CD14-positive monocyte (primary cell): ENCODE data around the gene AP2M1. TPM values are rescaled to one million over a fixed set of nuclear protein-coding genes. Genes with fewer than 3 reads are reported as not detected.

Experiments used
- DNase-seq, 3 donors: peaks; one replicate each; pipeline ENCODE4 v3.0.0-alpha.2; 2011 to 2022
- H2AFZ ChIP-seq: 2 replicates; pipeline ENCODE4 v1.6.0; 2012; ENCODE audit warnings: mild to moderate bottlenecking, low read depth, low read length, inconsistent platforms; ENCODE audit not compliant: insufficient read depth, poor library complexity, severe bottlenecking
- H3K27ac ChIP-seq, 2 donors: 1 replicate in 1 of 2; 2 replicates in 1 of 2; pipeline ENCODE4 v1.5.1; 2012 to 2013; ENCODE audit warnings: low read length in 2 of 2, control low read depth in 1 of 2, inconsistent platforms in 1 of 2, low read depth in 1 of 2, mild to moderate bottlenecking in 1 of 2
- H3K27me3 ChIP-seq, 2 donors: one replicate each; pipeline versions ENCODE4 v1.6.0 to v1.6.1; 2011 to 2013; ENCODE audit warnings: low read length in 2 of 2; ENCODE audit not compliant: control insufficient read depth in 2 of 2, insufficient read depth in 2 of 2
- H3K36me3 ChIP-seq, 2 donors: replicated peaks in 1 of 2; 1 replicate in 1 of 2; 2 replicates in 1 of 2; pipeline versions ENCODE4 v1.5.1 to v1.6.1; 2012 to 2013; ENCODE audit warnings: low read length in 2 of 2, control low read depth in 1 of 2, inconsistent platforms in 1 of 2, mild to moderate bottlenecking in 1 of 2; ENCODE audit not compliant: insufficient read depth in 2 of 2, control insufficient read depth in 1 of 2
- H3K4me1 ChIP-seq, 2 donors: 1 replicate in 1 of 2; 2 replicates in 1 of 2; pipeline versions ENCODE4 v1.5.1 to v1.6.1; 2012 to 2013; ENCODE audit warnings: low read length in 2 of 2, control low read depth in 1 of 2, inconsistent platforms in 1 of 2, mild to moderate bottlenecking in 1 of 2, moderate library complexity in 1 of 2; ENCODE audit not compliant: insufficient read depth in 2 of 2, control insufficient read depth in 1 of 2
- H3K4me2 ChIP-seq: replicated peaks from 2 replicates; pipeline ENCODE3; 2012; ENCODE audit warnings: low read length, moderate library complexity, mild to moderate bottlenecking; ENCODE audit not compliant: poor library complexity, severe bottlenecking; ENCODE audit errors: extremely low read depth
- H3K4me3 ChIP-seq, 3 experiments: fragments of 200-600 bp in 1 of 3; sonication (generic) in 1 of 3; replicated peaks in 1 of 3; 1 replicate in 2 of 3; 2 replicates in 1 of 3; pipeline ENCODE4 v1.5.1; 2011 to 2013; ENCODE audit warnings: low read length in 3 of 3, mild to moderate bottlenecking in 3 of 3, control low read depth in 2 of 3, low read depth in 2 of 3, inconsistent platforms in 1 of 3, moderate library complexity in 1 of 3
- H3K79me2 ChIP-seq: 2 replicates; pipeline ENCODE4 v1.6.0; 2012; ENCODE audit warnings: mild to moderate bottlenecking, control low read depth, inconsistent platforms, low read length, moderate library complexity; ENCODE audit not compliant: insufficient read depth
- H3K9ac ChIP-seq: 2 replicates; pipeline ENCODE4 v1.6.0; 2017; ENCODE audit warnings: low read length, mild to moderate bottlenecking; ENCODE audit not compliant: insufficient read depth, poor library complexity, severe bottlenecking
- H3K9me3 ChIP-seq, 2 donors: replicated peaks in 1 of 2; 1 replicate in 1 of 2; 2 replicates in 1 of 2; pipeline versions ENCODE4 v1.5.1 to v1.6.1; 2012 to 2013; ENCODE audit warnings: low read length in 2 of 2, control low read depth in 1 of 2; ENCODE audit not compliant: control insufficient read depth in 1 of 2, insufficient read depth in 1 of 2
- H4K20me1 ChIP-seq: 2 replicates; pipeline ENCODE4 v1.6.0; 2012; ENCODE audit warnings: mild to moderate bottlenecking, low read length, control low read depth, moderate library complexity; ENCODE audit not compliant: insufficient read depth
- H3K27ac Mint-ChIP-seq, 7 donors: one replicate each; pipeline ENCODE4 v1.8.0; 2020; ENCODE audit warnings: mild to moderate bottlenecking in 7 of 7, mixed read lengths in 7 of 7, moderate library complexity in 6 of 7, inconsistent platforms in 2 of 7
- H3K27me3 Mint-ChIP-seq, 3 donors: one replicate each; pipeline ENCODE4 v1.8.0; 2021 to 2022; ENCODE audit warnings: low read depth in 3 of 3, mild to moderate bottlenecking in 3 of 3, mixed read lengths in 3 of 3, moderate library complexity in 3 of 3, inconsistent platforms in 1 of 3
- H3K36me3 Mint-ChIP-seq, 2 donors: one replicate each; pipeline ENCODE4 v1.8.0; 2020; ENCODE audit warnings: mixed read lengths in 2 of 2, inconsistent platforms in 1 of 2, mild to moderate bottlenecking in 1 of 2
- H3K4me1 Mint-ChIP-seq: one replicate; pipeline ENCODE4 v1.8.0; 2020; ENCODE audit warnings: mild to moderate bottlenecking, mixed read lengths
- H3K4me3 Mint-ChIP-seq, 2 donors: one replicate each; pipeline ENCODE4 v1.8.0; 2020; ENCODE audit warnings: mild to moderate bottlenecking in 2 of 2, mixed read lengths in 2 of 2, moderate library complexity in 1 of 2
- H3K9me3 Mint-ChIP-seq, 7 donors: one replicate each; pipeline ENCODE4 v1.8.0; 2020 to 2022; ENCODE audit warnings: mixed read lengths in 7 of 7, mild to moderate bottlenecking in 6 of 7, moderate library complexity in 6 of 7, inconsistent platforms in 2 of 7
- WGBS: methylation state at CpG from one replicate; pipeline ENCODE4 v1.1.5; 2013; ENCODE audit warnings: missing lambda C conversion rate; ENCODE audit not compliant: insufficient coverage; 5-methylcytosine and 5-hydroxymethylcytosine counted together
- intact Hi-C, 2 donors: fragments of 100-400 bp; cut with micrococcal nuclease; formaldehyde crosslinking; loops; one replicate each; pipeline versions ENCODE4 v1.15.0 to v1.15.1; 2023
- polyA plus RNA-seq, 3 donors: library from polyadenylated mRNA; depleted of rRNA in 1 of 3; unstranded in 2 of 3; stranded (reverse) in 1 of 3; fragments of 300-500 nt in 2 of 3; fragments of >200 nt in 1 of 3; fragmentation: Illumina TruSeq in 2 of 3; gene quantifications; 1 replicate in 2 of 3; 2 replicates in 1 of 3; pipeline ENCODE4 v1.2.3, GENCODE V29; 2012 to 2021
- TF ChIP-seq, protein P1 (sequence below): fragments of 200-600 bp; IDR thresholded peaks from one replicate; pipeline ENCODE4 v1.8.0; 2022; ENCODE audit warnings: antibody characterized with exemption, mild to moderate bottlenecking

AP2M1 gene
- polyA plus RNA-seq, 3 donors: 283 to 327 (median 295) TPM

DNA sequence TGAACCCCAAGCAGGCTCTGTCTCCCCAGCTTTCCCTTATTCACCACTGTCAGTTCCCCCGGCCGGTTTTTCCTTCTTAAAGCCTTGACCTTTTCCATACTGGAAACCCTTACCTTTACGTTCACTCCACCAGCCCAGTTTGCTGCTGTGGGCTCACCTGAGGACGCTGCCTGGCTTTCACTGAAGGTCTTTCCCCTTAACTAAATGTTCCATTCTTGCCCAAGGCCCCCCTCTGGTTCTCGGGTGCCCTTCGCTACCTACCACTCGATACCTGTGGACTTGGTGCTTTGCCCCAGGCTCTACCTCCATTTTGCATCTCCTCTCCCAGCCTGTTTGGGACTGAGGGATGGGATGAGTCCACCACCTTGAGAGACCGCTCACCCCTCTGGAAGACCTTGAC, 851 bp downstream of the AP2M1 start:
- Histone ChIP-seq H3K27me3 (no peaks in the 10 kb centered on the region), H3K79me2 (peaks cover 49% of the 10 kb centered on the region), H3K36me3 (peaks cover 52 to 60% of the 10 kb centered on the region in 2 donors), H3K9ac (peak overlapping the region; percentile 94), H3K4me2 (peak overlapping the region; percentile 96), H4K20me1 (peaks cover 40% of the 10 kb centered on the region), H3K4me1 (peaks cover 27 to 33% of the 10 kb centered on the region in 2 donors), H3K9me3 (no peaks in the 10 kb centered on the region), H2AFZ (peak overlapping the region; percentile 97), H3K27ac (peak overlapping the region; percentile 17 to 84), H3K4me3 (peak overlapping the region; percentile 82 to 98 (median 91))
- DNase-seq: no peak
- H3K36me3 Mint-ChIP-seq: peaks cover 48 to 53% of the 10 kb centered on the region in 2 donors
- H3K4me3 Mint-ChIP-seq: peak overlapping the region; percentile 94 to 97
- peak overlapping the region; percentile 76 to 94 (median 86) for H3K27ac Mint-ChIP-seq
- WGBS: 4% methylated on average over 4 of the region's 8 CpGs
- peaks cover 36% of the 10 kb centered on the region for H3K4me1 Mint-ChIP-seq
- H3K27me3 Mint-ChIP-seq: peaks cover 0 to 3% (median 3%) of the 10 kb centered on the region in 3 donors
- intact Hi-C loops: loop anchor here (2.0 to 5.0 kb wide), 3 partner anchors 73 to 153 kb away; partner anchors contain the start of genes ALG3 (in 1 of the 2) and EEF1AKMT4 (in 1 of the 2)
- H3K9me3 Mint-ChIP-seq: no peaks in the 10 kb centered on the region
- TF ChIP-seq, protein P1, sequence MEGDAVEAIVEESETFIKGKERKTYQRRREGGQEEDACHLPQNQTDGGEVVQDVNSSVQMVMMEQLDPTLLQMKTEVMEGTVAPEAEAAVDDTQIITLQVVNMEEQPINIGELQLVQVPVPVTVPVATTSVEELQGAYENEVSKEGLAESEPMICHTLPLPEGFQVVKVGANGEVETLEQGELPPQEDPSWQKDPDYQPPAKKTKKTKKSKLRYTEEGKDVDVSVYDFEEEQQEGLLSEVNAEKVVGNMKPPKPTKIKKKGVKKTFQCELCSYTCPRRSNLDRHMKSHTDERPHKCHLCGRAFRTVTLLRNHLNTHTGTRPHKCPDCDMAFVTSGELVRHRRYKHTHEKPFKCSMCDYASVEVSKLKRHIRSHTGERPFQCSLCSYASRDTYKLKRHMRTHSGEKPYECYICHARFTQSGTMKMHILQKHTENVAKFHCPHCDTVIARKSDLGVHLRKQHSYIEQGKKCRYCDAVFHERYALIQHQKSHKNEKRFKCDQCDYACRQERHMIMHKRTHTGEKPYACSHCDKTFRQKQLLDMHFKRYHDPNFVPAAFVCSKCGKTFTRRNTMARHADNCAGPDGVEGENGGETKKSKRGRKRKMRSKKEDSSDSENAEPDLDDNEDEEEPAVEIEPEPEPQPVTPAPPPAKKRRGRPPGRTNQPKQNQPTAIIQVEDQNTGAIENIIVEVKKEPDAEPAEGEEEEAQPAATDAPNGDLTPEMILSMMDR: no peak

GRCh38 chr3:184175981-184176376, 1.3 kb downstream of the AP2M1 start:
- Histone ChIP-seq H3K27ac (peak overlapping the region; percentile 43 to 84), H3K4me1 (peaks cover 27 to 33% of the 10 kb centered on the region in 2 donors), H3K4me3 (peak overlapping the region; percentile 82 to 98 (median 91)), H4K20me1 (peaks cover 40% of the 10 kb centered on the region), H3K27me3 (no peaks in the 10 kb centered on the region), H3K36me3 (peaks cover 52 to 60% of the 10 kb centered on the region in 2 donors), H2AFZ (peak overlapping the region; percentile 53), H3K9me3 (no peaks in the 10 kb centered on the region), H3K79me2 (peaks cover 49% of the 10 kb centered on the region), H3K4me2 (peak overlapping the region; percentile 96), H3K9ac (peak overlapping the region; percentile 94)
- H3K4me1 Mint-ChIP-seq: peaks cover 36% of the 10 kb centered on the region
- H3K4me3 Mint-ChIP-seq: peak overlapping the region; percentile 94 to 97
- peak overlapping the region in 6 of 7 donors; percentile 80 to 94 (median 84) for H3K27ac Mint-ChIP-seq
- TF ChIP-seq, protein P1: no peak
- no peak for DNase-seq
- intact Hi-C loops: loop anchor here (2.0 to 5.0 kb wide), 3 partner anchors 73 to 154 kb away; partner anchors contain the start of genes ALG3 (in 1 of the 2) and EEF1AKMT4 (in 1 of the 2)
- peaks cover 0 to 3% (median 0%) of the 10 kb centered on the region in 3 donors for H3K27me3 Mint-ChIP-seq
- no peaks in the 10 kb centered on the region for H3K9me3 Mint-ChIP-seq
- no CpG with 5 or more reads among the region's 3 CpGs for WGBS
- H3K36me3 Mint-ChIP-seq: peaks cover 48 to 53% of the 10 kb centered on the region in 2 donors
